Liver (tissue), 9 donors: ENCODE results near the gene TSSK2. TPM values are rescaled to one million over a fixed set of nuclear protein-coding genes. Genes with fewer than 3 reads are reported as not detected.
A peak's percentile ranks its signal among the peaks of the same experiment; 100 is the strongest.

Experiments
- DNase-seq: peaks from one replicate; pipeline ENCODE4 v3.0.0-alpha.2; 2017; ENCODE audit warnings: low spot score
- H3K27ac ChIP-seq, 2 donors: one replicate each; pipeline ENCODE4 v1.7.0; 2013; ENCODE audit warnings: inconsistent platforms in 2 of 2, low read length in 2 of 2, control low read depth in 1 of 2, low read depth in 1 of 2, mild to moderate bottlenecking in 1 of 2
- H3K27me3 ChIP-seq, 4 donors: one replicate each; pipeline versions ENCODE4 v1.6.1 to v1.7.0; 2013; ENCODE audit warnings: low read length in 3 of 4, inconsistent platforms in 1 of 4, mild to moderate bottlenecking in 1 of 4, moderate library complexity in 1 of 4; ENCODE audit not compliant: control insufficient read depth in 4 of 4, insufficient read depth in 4 of 4
- H3K36me3 ChIP-seq, 4 donors: one replicate each; pipeline versions ENCODE4 v1.6.1 to v1.7.0; 2013; ENCODE audit warnings: low read length in 3 of 4, mild to moderate bottlenecking in 3 of 4, low read depth in 1 of 4, moderate library complexity in 1 of 4; ENCODE audit not compliant: control insufficient read depth in 4 of 4, insufficient read depth in 3 of 4
- H3K4me1 ChIP-seq, 4 donors: one replicate each; pipeline versions ENCODE4 v1.6.1 to v1.7.0; 2013; ENCODE audit warnings: low read length in 3 of 4, mild to moderate bottlenecking in 3 of 4, moderate library complexity in 1 of 4; ENCODE audit not compliant: control insufficient read depth in 4 of 4, insufficient read depth in 4 of 4
- H3K4me3 ChIP-seq, 3 donors: one replicate each; pipeline versions ENCODE4 v1.6.1 to v1.7.0; 2013; ENCODE audit warnings: low read length in 3 of 3, control low read depth in 1 of 3, low read depth in 1 of 3, mild to moderate bottlenecking in 1 of 3
- H3K9ac ChIP-seq, 2 donors: one replicate each; pipeline ENCODE4 v1.7.0; 2013; ENCODE audit warnings: low read length in 2 of 2, mild to moderate bottlenecking in 2 of 2, moderate library complexity in 2 of 2, control low read depth in 1 of 2, low read depth in 1 of 2
- H3K9me3 ChIP-seq, 4 donors: one replicate each; pipeline versions ENCODE4 v1.6.1 to v1.7.0; 2013; ENCODE audit warnings: low read length in 3 of 4; ENCODE audit not compliant: control insufficient read depth in 4 of 4
- ATF3 ChIP-seq: IDR thresholded peaks from 2 replicates; pipeline ENCODE4 v1.6.1; 2016; ENCODE audit warnings: antibody characterized with exemption
- CTCF ChIP-seq: fragments of 150-350 bp; IDR thresholded peaks from 2 replicates; pipeline ENCODE4 v1.5.1; 2017; ENCODE audit warnings: improper control_type of control experiment, low read depth, low read length; ENCODE audit not compliant: missing input control
- EGR1 ChIP-seq, 2 donors: IDR thresholded peaks; 2 replicates each; pipeline ENCODE4 v1.6.1; 2016 to 2018; ENCODE audit warnings: antibody characterized with exemption in 2 of 2, low read depth in 2 of 2
- FOXA1 ChIP-seq: IDR thresholded peaks from 2 replicates; pipeline ENCODE4 v1.6.1; 2016; ENCODE audit warnings: antibody characterized with exemption
- FOXA2 ChIP-seq: IDR thresholded peaks from 2 replicates; pipeline ENCODE4 v1.6.1; 2016; ENCODE audit warnings: antibody characterized with exemption
- GABPA ChIP-seq, 2 donors: IDR thresholded peaks in 1 of 2; conservative IDR thresholded peaks in 1 of 2; 2 replicates each; pipeline ENCODE4 v1.6.1; 2016; ENCODE audit warnings: antibody characterized with exemption in 2 of 2, mild to moderate bottlenecking in 1 of 2, moderate library complexity in 1 of 2
- HNF4A ChIP-seq, 2 donors: conservative IDR thresholded peaks; 2 replicates each; pipeline ENCODE4 v1.6.1; 2016; ENCODE audit warnings: antibody characterized with exemption in 2 of 2, mild to moderate bottlenecking in 2 of 2
- HNF4G ChIP-seq: IDR thresholded peaks from 2 replicates; pipeline ENCODE4 v1.6.1; 2016; ENCODE audit warnings: antibody characterized with exemption
- JUND ChIP-seq, 2 donors: IDR thresholded peaks; 2 replicates each; pipeline ENCODE4 v1.6.1; 2016; ENCODE audit warnings: antibody characterized with exemption in 2 of 2
- NR2F2 ChIP-seq: IDR thresholded peaks from 2 replicates; pipeline ENCODE4 v1.6.1; 2016; ENCODE audit warnings: antibody characterized with exemption
- RAD21 ChIP-seq, 2 donors: IDR thresholded peaks; 2 replicates each; pipeline ENCODE4 v1.6.1; 2016; ENCODE audit warnings: antibody characterized with exemption in 2 of 2, mild to moderate bottlenecking in 2 of 2
- RXRA ChIP-seq, 2 donors: IDR thresholded peaks; 2 replicates each; pipeline ENCODE4 v1.6.1; 2017 to 2018; ENCODE audit warnings: antibody characterized with exemption in 2 of 2, mild to moderate bottlenecking in 1 of 2
- TAF1 ChIP-seq: conservative IDR thresholded peaks from 2 replicates; pipeline ENCODE4 v1.6.1; 2016; ENCODE audit warnings: antibody characterized with exemption, mild to moderate bottlenecking
- ZBTB33 ChIP-seq: IDR thresholded peaks from 2 replicates; pipeline ENCODE4 v1.6.1; 2016; ENCODE audit warnings: antibody characterized with exemption
- WGBS: extraction: QIAGEN DNeasy Blood & Tissue Kit; methylation state at CpG from one replicate; pipeline ENCODE4 v1.1.7; 2013; 5-methylcytosine and 5-hydroxymethylcytosine counted together
- polyA plus RNA-seq, 2 donors: library from polyadenylated mRNA; stranded (reverse) in 1 of 2; unstranded in 1 of 2; fragments of 200-250 nt in 1 of 2; fragments of >200 nt in 1 of 2; fragmentation: Nextera tagmentation in 1 of 2; extraction: Ambion mirVana in 1 of 2; gene quantifications; one replicate each; pipeline versions ENCODE4 v1.2.1 to v1.2.3, GENCODE V29; 2013 to 2015
- total RNA-seq, 2 donors: library from RNA; depleted of rRNA; stranded (reverse); fragments of >200 nt; gene quantifications; one replicate each; pipeline ENCODE4 v1.2.3, GENCODE V29; 2014
- TF ChIP-seq, protein P1 (sequence below): IDR thresholded peaks from 2 replicates; pipeline ENCODE4 v1.6.1; 2016; ENCODE audit warnings: antibody characterized with exemption, mild to moderate bottlenecking
- TF ChIP-seq, protein P2 (sequence below): IDR thresholded peaks from 2 replicates; pipeline ENCODE4 v1.6.1; 2016; ENCODE audit warnings: antibody characterized with exemption
- donor health status: healthy.
- donor health status: healthy.
- donor health status: healthy.
- donor health status: healthy.
- donor health status: healthy.

TSSK2 gene
- total and polyA plus RNA-seq, 4 donors = 0.08 TPM; not detected in 3

DNA sequence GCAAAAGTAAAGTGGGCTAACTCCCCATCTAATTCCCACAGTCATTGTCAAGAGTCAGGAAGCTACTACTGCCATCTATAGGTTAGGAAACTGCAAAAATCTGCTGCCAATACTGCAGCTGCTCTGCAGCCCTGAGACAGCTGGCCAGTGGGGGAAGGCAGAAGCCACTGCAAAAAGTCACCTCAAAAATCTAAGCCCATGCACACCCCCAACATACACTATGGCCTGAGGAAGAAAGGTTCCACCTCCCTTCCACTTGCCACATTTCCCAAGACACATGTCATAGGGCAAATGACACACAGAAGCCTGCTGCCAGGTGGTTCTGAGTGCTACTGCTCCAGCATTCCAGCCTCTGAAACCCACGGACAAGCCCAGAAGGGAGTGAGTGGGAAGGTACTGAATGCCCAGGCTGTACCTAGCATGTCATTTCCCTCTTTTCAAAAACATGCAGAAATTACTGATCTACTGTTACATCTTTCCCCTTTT is 45.8 kb upstream of the TSSK2 start:
- Histone ChIP-seq H3K4me3 (no peak overlapping the region), H3K36me3 (peaks cover 3 to 19% (median 9%) of the 10 kb centered on the region in 4 donors), H3K9me3 (no peaks in the 10 kb centered on the region), H3K9ac (no peak overlapping the region), H3K4me1 (peaks cover 2 to 5% (median 4%) of the 10 kb centered on the region in 4 donors), H3K27ac (peak overlapping the region; percentile 19 to 73), H3K27me3 (no peaks in the 10 kb centered on the region)
- DNase-seq = no peak
- no peak for TF ChIP-seq NR2F2
- TF ChIP-seq JUND (IDR thresholded peaks at IDR 0.05) = no peak
- no peak for TF ChIP-seq ZBTB33
- peak; percentile 62 to 66 for TF ChIP-seq RAD21 (IDR thresholded peaks at IDR 0.05)
- TF ChIP-seq CTCF = peak; percentile 25
- WGBS = 45% methylated on average over 1 of the region's 1 CpG

- Histone ChIP-seq H3K36me3 (peaks cover 0 to 16% (median 7%) of the 10 kb centered on the region in 4 donors), H3K4me1 (peaks cover 2 to 5% (median 4%) of the 10 kb centered on the region in 4 donors), H3K27ac (peak overlapping the region in 1 of 2 donors; percentile 12), H3K4me3 (no peak overlapping the region), H3K27me3 (no peaks in the 10 kb centered on the region), H3K9ac (no peak overlapping the region), H3K9me3 (no peaks in the 10 kb centered on the region)
- WGBS = 95% methylated on average over 6 of the region's 6 CpGs
- TF ChIP-seq, protein P1, sequence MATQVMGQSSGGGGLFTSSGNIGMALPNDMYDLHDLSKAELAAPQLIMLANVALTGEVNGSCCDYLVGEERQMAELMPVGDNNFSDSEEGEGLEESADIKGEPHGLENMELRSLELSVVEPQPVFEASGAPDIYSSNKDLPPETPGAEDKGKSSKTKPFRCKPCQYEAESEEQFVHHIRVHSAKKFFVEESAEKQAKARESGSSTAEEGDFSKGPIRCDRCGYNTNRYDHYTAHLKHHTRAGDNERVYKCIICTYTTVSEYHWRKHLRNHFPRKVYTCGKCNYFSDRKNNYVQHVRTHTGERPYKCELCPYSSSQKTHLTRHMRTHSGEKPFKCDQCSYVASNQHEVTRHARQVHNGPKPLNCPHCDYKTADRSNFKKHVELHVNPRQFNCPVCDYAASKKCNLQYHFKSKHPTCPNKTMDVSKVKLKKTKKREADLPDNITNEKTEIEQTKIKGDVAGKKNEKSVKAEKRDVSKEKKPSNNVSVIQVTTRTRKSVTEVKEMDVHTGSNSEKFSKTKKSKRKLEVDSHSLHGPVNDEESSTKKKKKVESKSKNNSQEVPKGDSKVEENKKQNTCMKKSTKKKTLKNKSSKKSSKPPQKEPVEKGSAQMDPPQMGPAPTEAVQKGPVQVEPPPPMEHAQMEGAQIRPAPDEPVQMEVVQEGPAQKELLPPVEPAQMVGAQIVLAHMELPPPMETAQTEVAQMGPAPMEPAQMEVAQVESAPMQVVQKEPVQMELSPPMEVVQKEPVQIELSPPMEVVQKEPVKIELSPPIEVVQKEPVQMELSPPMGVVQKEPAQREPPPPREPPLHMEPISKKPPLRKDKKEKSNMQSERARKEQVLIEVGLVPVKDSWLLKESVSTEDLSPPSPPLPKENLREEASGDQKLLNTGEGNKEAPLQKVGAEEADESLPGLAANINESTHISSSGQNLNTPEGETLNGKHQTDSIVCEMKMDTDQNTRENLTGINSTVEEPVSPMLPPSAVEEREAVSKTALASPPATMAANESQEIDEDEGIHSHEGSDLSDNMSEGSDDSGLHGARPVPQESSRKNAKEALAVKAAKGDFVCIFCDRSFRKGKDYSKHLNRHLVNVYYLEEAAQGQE = no peak
- TF ChIP-seq JUND (IDR thresholded peaks at IDR 0.05) = no peak
- TF ChIP-seq GABPA (IDR thresholded peaks at IDR 0.05 in 1 of 2, conservative IDR thresholded peaks at IDR 0.05 in 1 of 2) = no peak
- no peak for TF ChIP-seq RXRA (IDR thresholded peaks at IDR 0.05)
- TF ChIP-seq, protein P2, sequence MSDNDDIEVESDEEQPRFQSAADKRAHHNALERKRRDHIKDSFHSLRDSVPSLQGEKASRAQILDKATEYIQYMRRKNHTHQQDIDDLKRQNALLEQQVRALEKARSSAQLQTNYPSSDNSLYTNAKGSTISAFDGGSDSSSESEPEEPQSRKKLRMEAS = no peak
- no peak for TF ChIP-seq FOXA1
- TF ChIP-seq EGR1 (IDR thresholded peaks at IDR 0.05; ENCODE audit: low read depth in 2 of 2) = no peak
- no peak for TF ChIP-seq ATF3
- no peak for TF ChIP-seq CTCF
- no peak for TF ChIP-seq HNF4G
- TF ChIP-seq RAD21 (IDR thresholded peaks at IDR 0.05) = no peak
- no peak for TF ChIP-seq TAF1
- no peak for TF ChIP-seq ZBTB33
- TF ChIP-seq HNF4A (conservative IDR thresholded peaks at IDR 0.05) = no peak
- no peak for TF ChIP-seq FOXA2
- TF ChIP-seq NR2F2 = no peak
- no peak for DNase-seq
Measured at GRCh38 chr22:19086417-19086816, 44.7 kb upstream of the TSSK2 start.
